HepG2 (cell line): ENCODE measurements around the gene JAKMIP3.

ENCODE experiments used
- HNF4A ChIP-seq: sonication (generic); formaldehyde crosslinking; IDR thresholded peaks from 2 replicates; pipeline ENCODE4 v1.4.0; 2020; ENCODE audit warnings: missing genetic modification reagents
- NCOA1 ChIP-seq: sonication (generic); formaldehyde crosslinking; IDR thresholded peaks from 2 replicates; pipeline ENCODE4 v1.9.0; 2021; ENCODE audit warnings: missing genetic modification reagents
- TF ChIP-seq, protein P1 (sequence below): sonication (generic); formaldehyde crosslinking; IDR thresholded peaks from 2 replicates; pipeline ENCODE4 v1.5.0; 2020; ENCODE audit warnings: mild to moderate bottlenecking, missing genetic modification reagents, moderate library complexity

DNA sequence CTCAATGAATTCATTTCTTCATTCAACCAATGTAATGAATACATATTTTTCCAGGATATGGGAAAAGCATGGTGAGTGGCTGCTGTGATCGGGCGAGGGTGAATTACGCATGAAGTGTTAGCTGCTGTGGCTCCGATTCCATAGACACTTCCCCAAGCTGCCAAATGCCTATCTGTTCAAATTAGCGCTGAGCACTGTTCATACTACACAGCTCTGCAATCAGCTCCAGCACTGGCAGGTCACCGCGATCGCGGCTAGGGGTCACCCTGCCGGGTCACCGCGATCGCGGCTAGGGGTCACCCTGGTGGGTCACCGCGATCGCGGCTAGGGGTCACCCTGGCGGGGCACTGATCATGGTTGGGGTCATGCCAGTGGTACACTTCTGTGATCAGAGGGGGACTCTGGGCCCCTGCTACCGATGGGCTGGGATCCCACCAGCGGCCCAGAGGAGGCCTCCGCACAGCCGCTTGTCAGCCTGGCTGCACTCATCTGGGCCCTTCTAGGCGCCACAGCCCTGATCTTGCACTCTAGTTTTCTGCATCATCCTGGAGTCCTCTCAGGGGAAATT is 49.3 kb downstream of the JAKMIP3 start:
- TF ChIP-seq NCOA1 (CRISPR knock-in tag) (no peak), HNF4A (CRISPR knock-in tag) (no peak)
- TF ChIP-seq, protein P1, sequence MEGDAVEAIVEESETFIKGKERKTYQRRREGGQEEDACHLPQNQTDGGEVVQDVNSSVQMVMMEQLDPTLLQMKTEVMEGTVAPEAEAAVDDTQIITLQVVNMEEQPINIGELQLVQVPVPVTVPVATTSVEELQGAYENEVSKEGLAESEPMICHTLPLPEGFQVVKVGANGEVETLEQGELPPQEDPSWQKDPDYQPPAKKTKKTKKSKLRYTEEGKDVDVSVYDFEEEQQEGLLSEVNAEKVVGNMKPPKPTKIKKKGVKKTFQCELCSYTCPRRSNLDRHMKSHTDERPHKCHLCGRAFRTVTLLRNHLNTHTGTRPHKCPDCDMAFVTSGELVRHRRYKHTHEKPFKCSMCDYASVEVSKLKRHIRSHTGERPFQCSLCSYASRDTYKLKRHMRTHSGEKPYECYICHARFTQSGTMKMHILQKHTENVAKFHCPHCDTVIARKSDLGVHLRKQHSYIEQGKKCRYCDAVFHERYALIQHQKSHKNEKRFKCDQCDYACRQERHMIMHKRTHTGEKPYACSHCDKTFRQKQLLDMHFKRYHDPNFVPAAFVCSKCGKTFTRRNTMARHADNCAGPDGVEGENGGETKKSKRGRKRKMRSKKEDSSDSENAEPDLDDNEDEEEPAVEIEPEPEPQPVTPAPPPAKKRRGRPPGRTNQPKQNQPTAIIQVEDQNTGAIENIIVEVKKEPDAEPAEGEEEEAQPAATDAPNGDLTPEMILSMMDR (CRISPR knock-in tag): no peak
